ENCODE data around the gene CENPN. TPM values are rescaled to one million over a fixed set of nuclear protein-coding genes. Genes with fewer than 3 reads are reported as not detected.

CENPN gene
- total RNA-seq, 1 donor from 2014 or later: 5.0 TPM

GRCh38 chr16:80974649-80975376 is 32.2 kb upstream of the CENPN start:
- no peak overlapping the region for H3K4me3 ChIP-seq
- no peaks in the 10 kb centered on the region for H3K4me1 ChIP-seq
- H3K9me3 ChIP-seq: no peaks in the 10 kb centered on the region
- no peak overlapping the region for H3K27ac ChIP-seq
- peaks cover 16% of the 10 kb centered on the region for H3K36me3 ChIP-seq
- ATAC-seq (peak in 1 of 2 donors; percentile 18), DNase-seq (no peak)
- TF ChIP-seq, protein P1, sequence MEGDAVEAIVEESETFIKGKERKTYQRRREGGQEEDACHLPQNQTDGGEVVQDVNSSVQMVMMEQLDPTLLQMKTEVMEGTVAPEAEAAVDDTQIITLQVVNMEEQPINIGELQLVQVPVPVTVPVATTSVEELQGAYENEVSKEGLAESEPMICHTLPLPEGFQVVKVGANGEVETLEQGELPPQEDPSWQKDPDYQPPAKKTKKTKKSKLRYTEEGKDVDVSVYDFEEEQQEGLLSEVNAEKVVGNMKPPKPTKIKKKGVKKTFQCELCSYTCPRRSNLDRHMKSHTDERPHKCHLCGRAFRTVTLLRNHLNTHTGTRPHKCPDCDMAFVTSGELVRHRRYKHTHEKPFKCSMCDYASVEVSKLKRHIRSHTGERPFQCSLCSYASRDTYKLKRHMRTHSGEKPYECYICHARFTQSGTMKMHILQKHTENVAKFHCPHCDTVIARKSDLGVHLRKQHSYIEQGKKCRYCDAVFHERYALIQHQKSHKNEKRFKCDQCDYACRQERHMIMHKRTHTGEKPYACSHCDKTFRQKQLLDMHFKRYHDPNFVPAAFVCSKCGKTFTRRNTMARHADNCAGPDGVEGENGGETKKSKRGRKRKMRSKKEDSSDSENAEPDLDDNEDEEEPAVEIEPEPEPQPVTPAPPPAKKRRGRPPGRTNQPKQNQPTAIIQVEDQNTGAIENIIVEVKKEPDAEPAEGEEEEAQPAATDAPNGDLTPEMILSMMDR (IDR thresholded peaks at IDR 0.05): peak; percentile 10
- H3K27me3 ChIP-seq (ENCODE audit: low read depth): no peaks in the 10 kb centered on the region
- intact Hi-C loops (cut with DNase I): no loop called here

DNA sequence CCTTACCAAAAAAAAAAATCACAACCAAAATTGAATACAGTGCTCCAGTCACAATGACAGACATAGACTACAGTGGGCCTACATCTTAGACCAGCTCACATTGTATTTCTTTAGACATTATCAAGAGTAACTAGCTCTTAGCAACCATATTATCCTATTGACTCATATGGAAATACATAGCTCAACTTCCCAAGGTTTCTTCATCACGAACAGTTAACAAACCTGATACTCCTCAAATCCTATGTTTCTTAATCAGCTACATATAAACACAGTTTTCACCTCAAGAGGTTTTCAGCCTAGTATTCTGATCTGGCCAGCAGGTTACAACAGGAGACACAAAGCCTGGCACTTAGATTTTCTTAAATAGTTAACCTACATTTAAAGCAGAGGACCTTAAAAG is 30.1 kb upstream of the CENPN start:
- H3K27me3 ChIP-seq (ENCODE audit: low read depth): no peaks in the 10 kb centered on the region
- intact Hi-C loops (cut with DNase I): no loop called here
- H3K36me3 ChIP-seq: peaks cover 21% of the 10 kb centered on the region
- no peak overlapping the region for H3K27ac ChIP-seq
- no peaks in the 10 kb centered on the region for H3K9me3 ChIP-seq
- H3K4me1 ChIP-seq: no peaks in the 10 kb centered on the region
- no peak overlapping the region for H3K4me3 ChIP-seq
- TF ChIP-seq, protein P1 (IDR thresholded peaks at IDR 0.05): no peak
- ATAC-seq (no peak), DNase-seq (no peak)

GRCh38 chr16:80981103-80981502 is 25.9 kb upstream of the CENPN start:
- Histone ChIP-seq H3K36me3 (peaks cover 11% of the 10 kb centered on the region), H3K4me1 (no peaks in the 10 kb centered on the region), H3K27me3 (ENCODE audit: low read depth) (no peaks in the 10 kb centered on the region), H3K4me3 (no peak overlapping the region), H3K9me3 (no peaks in the 10 kb centered on the region), H3K27ac (no peak overlapping the region)
- intact Hi-C loops (cut with DNase I): no loop called here
- TF ChIP-seq, protein P1 (IDR thresholded peaks at IDR 0.05): no peak
- DNase-seq (no peak), ATAC-seq (no peak)

- no peaks in the 10 kb centered on the region for H3K27me3 ChIP-seq (ENCODE audit: low read depth)
- DNase-seq (no peak), ATAC-seq (no peak)
- H3K36me3 ChIP-seq: peaks cover 11% of the 10 kb centered on the region
- TF ChIP-seq, protein P1 (IDR thresholded peaks at IDR 0.05): no peak
- no peaks in the 10 kb centered on the region for H3K9me3 ChIP-seq
- no peaks in the 10 kb centered on the region for H3K4me1 ChIP-seq
- H3K27ac ChIP-seq: no peak overlapping the region
- intact Hi-C loops (cut with DNase I): no loop called here
- H3K4me3 ChIP-seq: no peak overlapping the region
Measured at GRCh38 chr16:80982646-80983045, 24.4 kb upstream of the CENPN start.

GRCh38 chr16:80984124-80984892 is 22.7 kb upstream of the CENPN start:
- ATAC-seq (no peak), DNase-seq (no peak)
- H3K27ac ChIP-seq: no peak overlapping the region
- no peaks in the 10 kb centered on the region for H3K27me3 ChIP-seq (ENCODE audit: low read depth)
- intact Hi-C loops (cut with DNase I): no loop called here
- no peaks in the 10 kb centered on the region for H3K4me1 ChIP-seq
- no peak overlapping the region for H3K4me3 ChIP-seq
- no peaks in the 10 kb centered on the region for H3K9me3 ChIP-seq
- H3K36me3 ChIP-seq: peaks cover 10% of the 10 kb centered on the region
- TF ChIP-seq, protein P1 (IDR thresholded peaks at IDR 0.05): no peak

Data from lower lobe of right lung (tissue), 2 donors.